K562 (cell line): ENCODE measurements around the gene SLC37A2. TPM values are rescaled to one million over a fixed set of nuclear protein-coding genes. Genes with fewer than 3 reads are reported as not detected.

ENCODE experiments used
- BCL6 ChIP-seq: fragments of 250-450 bp; sonication (Bioruptor Pico); IDR thresholded peaks from 2 replicates; pipeline ENCODE4 v1.4.0; 2020
- CCNT2 ChIP-seq: IDR thresholded peaks from 2 replicates; pipeline ENCODE4 v1.6.1; 2011; ENCODE audit warnings: borderline replicate concordance, low read depth, mild to moderate bottlenecking, moderate library complexity, mixed read lengths, low read length; ENCODE audit not compliant: insufficient read length; ENCODE audit errors: extremely low read depth
- CEBPB ChIP-seq: fragments of 450-650 bp; IDR thresholded peaks from 2 replicates; pipeline ENCODE4 v1.6.1; 2016; ENCODE audit warnings: missing genetic modification characterization, missing compliant biosample characterization
- CLOCK ChIP-seq: fragments of 250-450 bp; sonication (Bioruptor Pico); IDR thresholded peaks from 2 replicates; pipeline ENCODE4 v1.4.0; 2020; ENCODE audit warnings: mild to moderate bottlenecking, moderate library complexity, borderline replicate concordance
- MBD2 ChIP-seq: sonication (generic); IDR thresholded peaks from 2 replicates; pipeline ENCODE4 v1.6.1; 2016; ENCODE audit warnings: low read depth, borderline replicate concordance
- SMARCA4 ChIP-seq: fragments of 450-650 bp; IDR thresholded peaks from 2 replicates; pipeline ENCODE4 v1.6.1; 2016
- SMARCB1 ChIP-seq: IDR thresholded peaks from 2 replicates; pipeline ENCODE4 v1.6.1; 2011; ENCODE audit warnings: improper control_type of control experiment, low read depth; ENCODE audit not compliant: insufficient read length
- SMARCE1 ChIP-seq: fragments of 450-650 bp; IDR thresholded peaks from 2 replicates; pipeline ENCODE4 v1.7.1; 2016; ENCODE audit warnings: mild to moderate bottlenecking
- SRSF9 ChIP-seq: fragments of 200-400 bp; formaldehyde crosslinking; IDR thresholded peaks from 2 replicates; pipeline ENCODE4 v1.6.1; 2017; ENCODE audit warnings: low read depth, low read length, borderline replicate concordance
- SUPT5H ChIP-seq: fragments of 450-650 bp; IDR thresholded peaks from 2 replicates; pipeline ENCODE4 v1.6.1; 2016
- TBL1XR1 ChIP-seq, 2 experiments: IDR thresholded peaks; 2 replicates each; pipeline ENCODE4 v1.6.1; 2012; ENCODE audit warnings: improper control_type of control experiment in 2 of 2, low read length in 2 of 2, mild to moderate bottlenecking in 1 of 2
- XRCC4 ChIP-seq: IDR thresholded peaks from one replicate; pipeline ENCODE4 v1.6.1; 2011; ENCODE audit not compliant: insufficient read depth, insufficient read length; ENCODE audit errors: extremely low read depth
- ZNF232 ChIP-seq: sonication (generic); formaldehyde crosslinking; IDR thresholded peaks from 2 replicates; pipeline ENCODE4 v1.8.0; 2022; ENCODE audit warnings: mild to moderate bottlenecking, missing genetic modification reagents
- ZNF280B ChIP-seq: fragments of 250-450 bp; sonication (Bioruptor Pico); IDR thresholded peaks from 2 replicates; pipeline ENCODE4 v1.5.1; 2021; ENCODE audit warnings: mild to moderate bottlenecking
- ZNF316 ChIP-seq: fragments of 450-650 bp; IDR thresholded peaks from 2 replicates; pipeline ENCODE4 v1.6.1; 2016
- ZNF324 ChIP-seq: fragments of 250-450 bp; sonication (Bioruptor Pico); IDR thresholded peaks from 2 replicates; pipeline ENCODE4 v1.4.0; 2020; ENCODE audit warnings: mild to moderate bottlenecking
- ZNF57 ChIP-seq: fragments of 450-650 bp; formaldehyde crosslinking; IDR thresholded peaks from 2 replicates; pipeline ENCODE4 v1.4.0; 2020; ENCODE audit warnings: mild to moderate bottlenecking, moderate library complexity
- polyA plus RNA-seq, 8 experiments: library from polyadenylated mRNA; depleted of rRNA in 4 of 8; stranded (reverse) in 5 of 8; unstranded in 3 of 8; fragments of >200 nt; fragmentation: Nextera tagmentation in 2 of 8; fragmentation: Illumina TruSeq in 1 of 8; extraction: Ambion mirVana in 2 of 8; extraction: Trizol in 1 of 8; gene quantifications; 2 replicates each; pipeline versions ENCODE4 v1.2.1 to v1.2.3, GENCODE V29; 2011 to 2014; ENCODE audit warnings: inconsistent platforms in 1 of 8, missing spikeins in 1 of 8
- total RNA-seq, 7 experiments: library from RNA; depleted of rRNA in 6 of 7; stranded (reverse); fragments of >200 nt in 6 of 7; fragmentation: Illumina TruSeq in 2 of 7; extraction: Trizol in 2 of 7; gene quantifications; 2 replicates each; pipeline versions ENCODE4 v1.2.1 to v1.2.3, GENCODE V29; 2011 to 2021; ENCODE audit warnings: low replicate concordance in 1 of 7
- TF ChIP-seq, protein P1 (sequence below): IDR thresholded peaks from 2 replicates; pipeline ENCODE4 v1.6.1; 2014; ENCODE audit warnings: antibody characterized with exemption

The SLC37A2 gene
- total and polyA plus RNA-seq, 9 of the 15 experiments (the other 6 are each of a cell fraction or from before 2014, with no cell fraction given): 0.01 to 1.2 (median 0.52) TPM

GRCh38 chr11:125069008-125069407, 5.9 kb downstream of the SLC37A2 start (continued):
- TF ChIP-seq ZNF316 (no peak), TBL1XR1 (IDR thresholded peaks at IDR 0.05; ENCODE audit: low read length in 2 of 2) (peak in 1 of 2 experiments; percentile 50; a peak in 1 of 4 replicates), SRSF9 (no peak), CCNT2 (peak; percentile 41), ZNF232 (CRISPR knock-in tag) (no peak), ZNF324 (CRISPR knock-in tag) (no peak), CEBPB (tag) (0 out of 2 replicates have a peak, but pooled peaks have one; percentile 26), ZNF280B (CRISPR knock-in tag) (no peak), XRCC4 (no peak), SMARCA4 (peak; percentile 54; the same call in 1 of the 2 replicates), SUPT5H (no peak), MBD2 (no peak), BCL6 (CRISPR knock-in tag) (no peak), SMARCE1 (no peak), SMARCB1 (no peak), CLOCK (CRISPR knock-in tag) (no peak), ZNF57 (CRISPR knock-in tag) (no peak)
- TF ChIP-seq, protein P1, sequence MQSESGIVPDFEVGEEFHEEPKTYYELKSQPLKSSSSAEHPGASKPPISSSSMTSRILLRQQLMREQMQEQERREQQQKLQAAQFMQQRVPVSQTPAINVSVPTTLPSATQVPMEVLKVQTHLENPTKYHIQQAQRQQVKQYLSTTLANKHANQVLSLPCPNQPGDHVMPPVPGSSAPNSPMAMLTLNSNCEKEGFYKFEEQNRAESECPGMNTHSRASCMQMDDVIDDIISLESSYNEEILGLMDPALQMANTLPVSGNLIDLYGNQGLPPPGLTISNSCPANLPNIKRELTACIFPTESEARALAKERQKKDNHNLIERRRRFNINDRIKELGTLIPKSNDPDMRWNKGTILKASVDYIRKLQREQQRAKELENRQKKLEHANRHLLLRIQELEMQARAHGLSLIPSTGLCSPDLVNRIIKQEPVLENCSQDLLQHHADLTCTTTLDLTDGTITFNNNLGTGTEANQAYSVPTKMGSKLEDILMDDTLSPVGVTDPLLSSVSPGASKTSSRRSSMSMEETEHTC: no peak
